GM12864 (cell line): Measurements from ENCODE around the gene EHBP1.

Source experiments
- DNase-seq: peaks from one replicate; pipeline ENCODE4 v3.0.0-alpha.2; 2011; ENCODE audit warnings: low read depth
- H3K4me3 ChIP-seq: 2 replicates; pipeline ENCODE4 v1.5.1; 2011; ENCODE audit warnings: mild to moderate bottlenecking, low read depth, low read length, control low read depth
- TF ChIP-seq, protein P1 (sequence below): IDR thresholded peaks from 2 replicates; pipeline ENCODE4 v1.5.1; 2011; ENCODE audit warnings: low read depth, mild to moderate bottlenecking, moderate library complexity, low read length, control low read depth, inconsistent platforms; ENCODE audit errors: missing control alignments

The EHBP1 gene

DNA sequence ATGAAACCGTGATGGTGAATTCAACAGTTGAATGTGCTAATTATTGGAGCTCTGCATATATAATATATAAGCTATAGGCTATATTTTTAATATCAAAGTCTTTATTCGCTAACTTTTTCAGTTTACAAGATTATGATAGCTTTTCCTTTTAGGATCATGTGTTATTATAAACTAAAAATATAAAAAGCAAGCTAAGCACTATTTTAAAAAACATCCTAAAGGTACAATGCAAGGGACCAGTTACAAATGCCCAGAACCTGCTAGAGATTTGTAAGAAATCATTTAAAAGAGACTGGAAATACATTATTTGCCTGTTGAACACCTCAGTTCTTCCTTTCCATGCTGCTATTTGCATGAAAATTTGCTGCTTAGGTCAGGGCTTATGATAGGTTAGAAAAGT lies 43.4 kb upstream of the EHBP1 start:
- DNase-seq: no peak
- H3K4me3 ChIP-seq: no peak overlapping the region
- TF ChIP-seq, protein P1, sequence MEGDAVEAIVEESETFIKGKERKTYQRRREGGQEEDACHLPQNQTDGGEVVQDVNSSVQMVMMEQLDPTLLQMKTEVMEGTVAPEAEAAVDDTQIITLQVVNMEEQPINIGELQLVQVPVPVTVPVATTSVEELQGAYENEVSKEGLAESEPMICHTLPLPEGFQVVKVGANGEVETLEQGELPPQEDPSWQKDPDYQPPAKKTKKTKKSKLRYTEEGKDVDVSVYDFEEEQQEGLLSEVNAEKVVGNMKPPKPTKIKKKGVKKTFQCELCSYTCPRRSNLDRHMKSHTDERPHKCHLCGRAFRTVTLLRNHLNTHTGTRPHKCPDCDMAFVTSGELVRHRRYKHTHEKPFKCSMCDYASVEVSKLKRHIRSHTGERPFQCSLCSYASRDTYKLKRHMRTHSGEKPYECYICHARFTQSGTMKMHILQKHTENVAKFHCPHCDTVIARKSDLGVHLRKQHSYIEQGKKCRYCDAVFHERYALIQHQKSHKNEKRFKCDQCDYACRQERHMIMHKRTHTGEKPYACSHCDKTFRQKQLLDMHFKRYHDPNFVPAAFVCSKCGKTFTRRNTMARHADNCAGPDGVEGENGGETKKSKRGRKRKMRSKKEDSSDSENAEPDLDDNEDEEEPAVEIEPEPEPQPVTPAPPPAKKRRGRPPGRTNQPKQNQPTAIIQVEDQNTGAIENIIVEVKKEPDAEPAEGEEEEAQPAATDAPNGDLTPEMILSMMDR: no peak

DNA sequence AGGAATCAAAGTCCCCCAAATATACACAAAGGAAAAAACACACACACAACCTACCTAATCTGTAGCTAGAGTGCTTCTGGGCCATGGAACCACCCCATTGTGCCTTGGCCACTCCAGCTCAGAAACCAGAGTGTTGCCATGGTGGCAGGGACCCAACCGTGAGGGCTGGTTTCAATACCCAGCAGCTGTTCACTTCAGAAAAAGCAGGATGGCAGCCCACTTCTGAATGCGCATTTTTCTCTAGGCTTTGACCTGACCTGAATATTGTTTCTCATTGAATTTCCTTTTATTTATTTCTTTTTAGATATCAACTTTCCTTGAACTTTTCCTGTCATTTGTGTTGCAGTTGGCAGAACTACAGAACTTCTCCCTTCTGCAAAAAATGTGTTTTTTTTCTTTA lies 43.0 kb upstream of the EHBP1 start:
- no peak for DNase-seq
- H3K4me3 ChIP-seq: no peak overlapping the region
- TF ChIP-seq, protein P1: no peak

DNA sequence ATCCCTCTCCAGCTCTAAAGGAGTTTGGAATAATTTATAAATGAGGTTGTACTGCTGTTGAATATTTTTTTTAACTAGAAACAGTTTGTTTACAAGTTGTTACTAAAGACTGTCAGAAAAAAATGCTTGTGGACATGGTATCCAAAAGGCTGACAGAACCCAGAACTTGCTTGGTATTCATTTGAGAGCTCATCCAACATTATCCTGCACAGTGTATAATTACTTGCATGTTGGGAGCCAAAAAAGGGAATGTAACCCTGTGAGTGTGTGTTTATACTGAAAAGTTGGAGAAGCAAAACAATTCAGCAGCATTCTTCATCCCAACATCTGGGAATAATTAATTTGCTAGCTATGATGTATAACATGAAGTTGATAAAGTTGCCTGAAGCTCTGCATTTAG lies 42.1 kb upstream of the EHBP1 start:
- no peak overlapping the region for H3K4me3 ChIP-seq
- TF ChIP-seq, protein P1: no peak
- DNase-seq: no peak

DNA sequence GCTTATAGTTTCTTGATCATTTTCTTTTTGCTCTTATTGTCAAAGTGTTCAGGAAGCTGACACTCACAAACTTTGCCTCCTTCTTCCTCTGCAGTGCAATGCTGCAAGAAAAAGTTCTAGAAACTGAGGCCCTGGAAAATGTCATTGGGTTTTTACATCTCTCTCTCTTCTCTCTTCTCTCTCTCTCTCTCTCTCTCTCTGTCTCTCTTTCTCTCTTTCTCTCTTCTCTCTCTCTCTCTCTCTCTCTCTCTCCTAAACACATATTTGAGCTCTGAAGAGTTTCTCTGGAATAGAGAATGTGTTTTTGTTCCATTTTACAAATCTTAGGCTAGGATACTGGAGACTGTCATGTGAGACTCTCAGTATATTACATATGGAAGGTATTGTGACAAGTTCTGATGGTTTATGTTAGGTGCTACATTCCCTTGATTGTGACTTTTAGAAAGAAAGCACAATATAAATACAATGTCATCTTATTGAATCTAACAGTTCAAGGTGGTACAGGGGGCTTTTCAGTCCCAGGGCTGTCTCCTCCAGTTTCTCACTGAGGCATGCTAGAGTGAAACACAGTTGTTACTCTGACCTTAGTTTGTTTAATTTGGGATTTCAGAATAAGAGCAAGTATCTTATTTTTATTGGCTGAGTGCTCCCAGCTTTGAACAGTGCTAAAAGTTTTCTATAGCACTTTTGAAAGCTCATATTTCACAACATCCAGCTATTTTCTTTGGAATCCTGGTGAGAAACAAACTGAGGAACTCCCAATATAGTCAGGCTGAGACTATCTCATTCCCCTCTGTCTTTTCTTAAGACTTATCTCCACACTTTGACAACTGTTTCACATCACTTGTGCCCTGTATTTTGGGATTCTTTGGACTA lies 41.4 kb upstream of the EHBP1 start:
- TF ChIP-seq, protein P1: no peak
- DNase-seq: no peak

DNA sequence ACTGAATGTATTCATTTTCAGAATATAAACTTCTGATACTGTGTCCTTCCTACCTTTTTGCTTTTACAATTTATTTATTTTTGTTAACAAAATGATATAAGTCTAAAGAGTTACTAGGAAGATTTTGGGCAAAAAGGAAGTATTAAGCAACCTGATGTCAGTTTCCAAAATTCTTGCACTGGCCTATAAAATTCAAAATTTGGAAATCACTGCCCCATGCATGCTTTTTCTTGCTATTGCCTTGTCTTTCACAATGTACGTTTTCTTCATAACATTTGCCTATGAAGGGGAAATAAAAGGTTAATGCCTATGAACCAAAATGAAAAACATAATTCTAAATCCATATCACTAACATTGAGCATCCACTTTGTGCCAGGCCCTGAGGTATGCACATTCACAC lies 40.1 kb upstream of the EHBP1 start:
- no peak overlapping the region for H3K4me3 ChIP-seq
- TF ChIP-seq, protein P1: no peak
- DNase-seq: no peak

More for the DNA sequence above, 41.4 kb upstream of the EHBP1 start:
- H3K4me3 ChIP-seq: no peak overlapping the region

DNA sequence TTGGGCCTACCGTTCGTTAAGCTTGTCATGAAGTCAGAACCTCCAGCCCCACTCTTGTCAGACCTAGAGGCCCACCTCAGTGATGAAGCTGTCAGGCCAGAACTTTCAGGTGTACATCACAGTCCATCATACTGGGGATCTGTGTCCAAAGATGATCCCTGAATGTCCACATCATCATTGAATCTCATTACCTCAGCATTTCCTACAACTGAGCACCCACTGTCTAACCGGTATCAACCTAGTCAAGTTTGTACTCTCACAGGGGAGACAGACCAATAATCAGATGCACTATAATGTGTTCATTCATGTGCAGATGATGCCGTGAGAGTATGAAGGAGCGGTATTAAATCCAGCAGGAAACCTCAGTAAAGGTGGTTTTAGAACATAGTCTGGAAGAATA lies 36.3 kb upstream of the EHBP1 start:
- TF ChIP-seq, protein P1: no peak
- no peak for DNase-seq
- H3K4me3 ChIP-seq: no peak overlapping the region

DNA sequence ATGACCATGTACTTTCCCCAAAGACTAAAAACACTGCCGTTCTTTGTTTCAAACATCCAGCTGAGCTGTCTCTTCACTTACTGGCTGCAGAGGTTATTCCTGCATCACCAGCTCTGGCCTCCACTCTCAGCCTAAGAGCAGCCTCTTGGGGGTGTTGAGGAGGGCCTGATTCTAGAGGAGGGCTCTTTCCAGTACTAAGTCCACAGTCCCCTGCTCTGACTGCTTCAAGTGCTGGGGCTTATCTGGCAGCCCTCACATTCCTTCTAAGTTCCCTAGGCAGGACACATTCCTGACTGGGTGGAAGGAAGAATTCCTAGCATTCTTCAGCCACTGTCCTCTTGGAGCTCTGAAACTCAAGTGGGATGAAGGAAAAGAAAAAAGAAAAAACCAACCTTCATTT lies 32.9 kb upstream of the EHBP1 start:
- no peak for DNase-seq
- H3K4me3 ChIP-seq: no peak overlapping the region
- TF ChIP-seq, protein P1: no peak
